WERI-Rb-1 (cell line): ENCODE measurements around the gene ZNF488.

Experiments
- DNase-seq: peaks from one replicate; pipeline ENCODE4 v3.0.0-alpha.2; 2020
- H3K27ac ChIP-seq: fragments of 250-450 bp; sonication (Bioruptor Pico); 2 replicates; pipeline ENCODE4 v1.5.1; 2020; ENCODE audit warnings: mild to moderate bottlenecking, moderate library complexity
- H3K27me3 ChIP-seq: fragments of 250-450 bp; sonication (Bioruptor Pico); 2 replicates; pipeline ENCODE4 v1.5.1; 2021; ENCODE audit warnings: mild to moderate bottlenecking, low read depth, moderate library complexity; ENCODE audit not compliant: insufficient read depth, severe bottlenecking
- H3K36me3 ChIP-seq: fragments of 250-450 bp; sonication (Bioruptor Pico); 2 replicates; pipeline ENCODE4 v1.5.1; 2020; ENCODE audit warnings: mild to moderate bottlenecking, moderate library complexity
- H3K4me3 ChIP-seq: 2 replicates; pipeline ENCODE4 v1.5.1; 2011; ENCODE audit warnings: low read depth, mild to moderate bottlenecking, control low read depth, low read length
- H3K9me3 ChIP-seq: fragments of 250-450 bp; sonication (Bioruptor Pico); 2 replicates; pipeline ENCODE4 v1.5.1; 2021; ENCODE audit warnings: mild to moderate bottlenecking, moderate library complexity; ENCODE audit not compliant: severe bottlenecking
- TF ChIP-seq, protein P1 (sequence below): IDR thresholded peaks from 2 replicates; pipeline ENCODE4 v1.5.1; 2011; ENCODE audit warnings: low read depth, mild to moderate bottlenecking, control low read depth, inconsistent platforms, low read length

Gene ZNF488

DNA sequence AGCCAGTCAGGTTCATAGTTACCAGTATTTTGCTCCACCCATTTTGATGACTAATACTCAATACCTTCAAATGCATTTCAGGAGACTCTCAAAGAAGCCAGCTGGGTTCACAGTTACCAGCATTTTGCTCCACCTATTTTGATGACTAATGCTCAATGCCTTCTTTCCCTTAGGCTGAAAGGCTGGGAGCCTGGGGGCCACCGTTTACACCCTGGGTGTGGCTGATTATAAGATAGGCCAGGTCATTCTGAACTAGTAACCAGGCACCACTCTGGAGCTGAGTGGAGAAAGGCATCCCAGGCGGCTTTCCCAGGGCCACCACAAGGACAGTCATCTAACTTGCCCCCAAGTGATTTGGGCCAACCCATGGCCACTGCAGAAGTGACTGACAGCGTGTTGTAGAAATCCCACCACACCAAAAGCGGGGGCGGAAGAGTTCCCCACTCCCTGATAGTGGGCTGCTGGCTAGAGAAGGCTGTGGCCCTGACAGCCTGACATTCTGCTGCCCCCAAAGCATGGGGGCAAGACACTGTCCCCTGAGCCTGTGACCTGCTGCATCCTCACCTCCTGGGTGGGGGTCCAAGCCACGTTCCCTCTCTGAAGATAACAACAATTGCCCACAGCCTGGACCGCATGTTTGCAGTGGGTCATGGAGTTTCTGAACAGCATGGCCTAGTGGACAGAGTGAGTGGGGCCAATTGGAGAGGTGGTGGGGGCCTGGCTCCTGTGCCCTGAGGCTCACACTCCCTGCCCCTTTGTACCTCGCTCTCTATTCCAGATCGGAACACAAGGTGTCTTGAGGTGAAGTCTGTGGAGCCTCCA lies 23.0 kb upstream of the ZNF488 start:
- no peaks in the 10 kb centered on the region for H3K27me3 ChIP-seq
- no peaks in the 10 kb centered on the region for H3K9me3 ChIP-seq
- H3K36me3 ChIP-seq, result no peaks in the 10 kb centered on the region
- H3K4me3 ChIP-seq, result no peak overlapping the region
- TF ChIP-seq, protein P1, sequence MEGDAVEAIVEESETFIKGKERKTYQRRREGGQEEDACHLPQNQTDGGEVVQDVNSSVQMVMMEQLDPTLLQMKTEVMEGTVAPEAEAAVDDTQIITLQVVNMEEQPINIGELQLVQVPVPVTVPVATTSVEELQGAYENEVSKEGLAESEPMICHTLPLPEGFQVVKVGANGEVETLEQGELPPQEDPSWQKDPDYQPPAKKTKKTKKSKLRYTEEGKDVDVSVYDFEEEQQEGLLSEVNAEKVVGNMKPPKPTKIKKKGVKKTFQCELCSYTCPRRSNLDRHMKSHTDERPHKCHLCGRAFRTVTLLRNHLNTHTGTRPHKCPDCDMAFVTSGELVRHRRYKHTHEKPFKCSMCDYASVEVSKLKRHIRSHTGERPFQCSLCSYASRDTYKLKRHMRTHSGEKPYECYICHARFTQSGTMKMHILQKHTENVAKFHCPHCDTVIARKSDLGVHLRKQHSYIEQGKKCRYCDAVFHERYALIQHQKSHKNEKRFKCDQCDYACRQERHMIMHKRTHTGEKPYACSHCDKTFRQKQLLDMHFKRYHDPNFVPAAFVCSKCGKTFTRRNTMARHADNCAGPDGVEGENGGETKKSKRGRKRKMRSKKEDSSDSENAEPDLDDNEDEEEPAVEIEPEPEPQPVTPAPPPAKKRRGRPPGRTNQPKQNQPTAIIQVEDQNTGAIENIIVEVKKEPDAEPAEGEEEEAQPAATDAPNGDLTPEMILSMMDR, result no peak
- H3K27ac ChIP-seq, result no peak overlapping the region
- DNase-seq, result no peak

DNA sequence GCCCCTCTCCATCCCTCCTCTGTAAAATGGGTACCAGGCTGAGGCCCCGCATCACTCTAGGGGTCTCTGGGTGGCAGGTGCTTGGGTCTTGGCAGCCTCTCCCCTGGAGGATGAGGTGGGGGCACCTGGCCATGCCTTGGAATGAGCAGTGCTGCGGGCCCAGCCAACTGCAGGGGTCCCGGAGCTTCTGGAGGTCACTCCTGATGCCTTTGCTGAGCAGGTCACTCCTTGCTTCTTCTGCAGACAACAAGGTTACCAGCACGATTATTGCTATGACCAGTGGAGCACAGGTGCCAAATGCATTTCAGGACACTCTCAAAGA lies 22.4 kb upstream of the ZNF488 start:
- Histone ChIP-seq H3K9me3 (no peaks in the 10 kb centered on the region), H3K36me3 (no peaks in the 10 kb centered on the region), H3K27me3 (no peaks in the 10 kb centered on the region), H3K27ac (no peak overlapping the region), H3K4me3 (no peak overlapping the region)
- TF ChIP-seq, protein P1, result no peak
- DNase-seq, result no peak

DNA sequence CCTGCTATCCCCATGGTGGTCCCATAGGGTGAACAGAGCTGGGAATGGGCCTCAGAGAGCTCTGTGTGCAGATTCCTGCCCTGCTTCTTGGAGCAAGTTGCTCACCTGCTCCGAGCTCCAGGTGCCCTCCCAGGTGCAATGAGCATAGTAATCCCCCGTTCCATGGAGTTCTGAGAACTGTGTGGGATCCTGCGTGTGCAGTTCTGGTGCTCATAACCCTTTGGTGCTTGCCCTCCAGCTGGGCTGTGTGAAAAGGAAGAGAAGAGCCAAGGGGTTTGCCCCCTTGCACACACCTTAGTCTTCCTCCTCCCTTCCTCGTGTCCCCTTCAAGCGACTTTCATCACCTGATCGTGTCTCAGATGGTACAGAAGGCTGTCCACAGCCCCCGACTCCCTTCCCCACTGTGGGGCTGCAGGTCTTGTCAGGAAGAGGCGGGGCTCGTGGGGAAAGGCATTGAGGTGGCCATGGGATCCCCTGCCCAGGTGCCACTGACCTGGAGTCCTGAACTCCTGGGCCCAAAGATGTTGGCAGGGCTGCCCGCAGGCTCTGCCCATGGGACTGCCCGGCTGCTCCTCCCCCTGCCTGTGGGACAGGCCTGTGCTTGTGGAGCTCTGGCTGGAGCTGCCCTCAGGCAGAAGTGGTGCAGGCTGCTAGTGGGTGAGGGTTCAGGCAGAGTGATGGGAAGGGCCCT lies 21.9 kb upstream of the ZNF488 start:
- DNase-seq, result no peak
- H3K9me3 ChIP-seq, result no peaks in the 10 kb centered on the region
- no peaks in the 10 kb centered on the region for H3K36me3 ChIP-seq
- no peak overlapping the region for H3K4me3 ChIP-seq
- H3K27me3 ChIP-seq, result no peaks in the 10 kb centered on the region
- H3K27ac ChIP-seq, result no peak overlapping the region
- TF ChIP-seq, protein P1, result no peak

DNA sequence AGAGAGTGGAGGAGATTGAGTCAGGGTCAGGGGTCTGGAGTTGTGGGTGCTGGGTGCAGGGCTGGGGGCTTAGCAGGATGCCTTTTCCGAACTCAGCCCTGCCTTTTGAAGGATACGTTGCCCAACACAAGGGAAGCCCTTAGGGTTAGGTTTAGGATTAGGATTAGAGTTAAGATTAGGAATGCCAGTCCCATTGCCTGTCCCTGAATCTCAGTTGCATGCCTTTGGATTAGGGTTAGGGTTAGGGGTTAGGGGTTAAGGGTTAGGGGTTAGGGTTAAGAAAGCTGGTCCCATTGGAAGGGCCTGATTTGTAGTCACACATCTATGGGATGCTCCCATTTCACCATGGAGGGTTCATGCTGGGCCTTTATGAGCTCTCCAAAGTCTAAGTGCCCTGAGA lies 20.8 kb upstream of the ZNF488 start:
- TF ChIP-seq, protein P1, result no peak
- Histone ChIP-seq H3K4me3 (no peak overlapping the region), H3K36me3 (no peaks in the 10 kb centered on the region), H3K27ac (no peak overlapping the region), H3K9me3 (no peaks in the 10 kb centered on the region), H3K27me3 (no peaks in the 10 kb centered on the region)
- DNase-seq, result no peak

DNA sequence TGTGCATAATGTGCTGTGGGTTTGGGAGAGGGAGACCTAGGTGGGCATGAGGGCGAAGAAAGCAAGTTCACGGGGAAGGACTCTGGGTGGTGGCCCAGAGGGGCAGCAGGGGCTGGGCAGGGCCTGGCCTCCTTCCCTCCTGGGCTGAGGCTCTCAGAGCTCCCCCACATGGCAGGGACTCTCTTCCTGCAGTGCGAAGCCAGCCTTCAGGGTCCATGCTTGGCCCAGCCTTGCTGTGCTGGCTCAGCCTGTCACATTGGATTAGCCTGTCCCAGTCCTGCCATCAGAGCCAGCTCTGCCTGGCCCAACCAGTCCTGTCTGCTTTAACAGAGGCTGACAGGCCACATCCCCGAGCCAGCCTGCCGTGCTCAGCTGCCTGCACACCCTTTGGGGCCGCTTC lies 20.4 kb upstream of the ZNF488 start:
- Histone ChIP-seq H3K36me3 (no peaks in the 10 kb centered on the region), H3K27me3 (no peaks in the 10 kb centered on the region), H3K27ac (no peak overlapping the region), H3K9me3 (no peaks in the 10 kb centered on the region), H3K4me3 (no peak overlapping the region)
- peak; percentile 37 for DNase-seq
- TF ChIP-seq, protein P1, result no peak; the same call in 1 of the 2 replicates
